HCT116 (cell line): ENCODE data around the gene ACSL5.

Experiments
- CEBPB ChIP-seq: IDR thresholded peaks from 2 replicates; pipeline ENCODE4 v1.6.1; 2012; ENCODE audit warnings: low read depth
- POLR2A ChIP-seq: IDR thresholded peaks from 2 replicates; pipeline ENCODE4 v1.7.0; 2011; ENCODE audit warnings: borderline replicate concordance; ENCODE audit not compliant: insufficient read depth, insufficient read length; ENCODE audit errors: extremely low read depth

DNA sequence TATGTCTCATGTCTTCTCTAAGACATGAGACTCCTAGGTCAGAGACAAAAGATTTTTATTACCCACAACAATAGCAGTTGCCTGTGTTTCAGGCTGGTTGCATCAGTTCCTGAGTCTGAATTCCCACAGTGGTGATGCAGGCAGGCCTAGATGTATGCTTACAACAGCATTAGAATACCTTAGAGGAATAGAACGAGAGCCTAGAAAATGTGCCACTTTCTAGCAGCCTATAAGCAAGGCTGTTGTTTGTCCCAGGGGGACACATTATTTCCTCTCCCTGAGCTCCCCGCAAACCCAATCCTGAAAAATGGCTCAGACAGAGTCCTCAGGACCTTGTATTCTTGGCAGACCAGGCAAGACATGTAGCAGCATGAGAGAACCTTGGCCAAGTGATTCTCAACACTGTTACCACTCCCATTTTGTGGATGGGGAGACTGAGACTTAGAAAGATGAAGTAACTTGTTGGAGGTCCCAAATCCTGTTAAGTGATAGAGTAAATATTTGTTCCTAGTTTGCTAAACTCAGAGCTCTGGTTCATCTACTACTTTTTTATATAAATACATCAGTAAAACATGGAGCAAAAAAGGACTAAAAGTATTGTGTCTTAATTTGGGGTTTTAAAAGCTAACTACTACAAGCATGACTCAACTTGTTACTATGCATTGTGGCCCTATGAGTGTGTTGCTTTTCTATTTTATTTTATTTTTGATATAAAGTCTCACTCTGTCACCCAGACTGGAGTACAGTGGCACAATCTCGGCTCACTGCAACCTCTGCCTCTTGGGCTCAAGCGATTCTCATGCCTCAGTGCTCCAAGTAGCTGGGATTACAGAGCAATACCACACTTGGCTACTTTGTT lies 87.3 kb downstream of the ACSL5 start:
- TF ChIP-seq CEBPB = peak; percentile 97
- no peak for TF ChIP-seq POLR2A
